ENCODE data around the gene UGT1A5. TPM values are rescaled to one million over a fixed set of nuclear protein-coding genes. Genes with fewer than 3 reads are reported as not detected.

The UGT1A5 gene
- total and polyA plus RNA-seq, 2 experiments from 2014 or later, result not detected

DNA sequence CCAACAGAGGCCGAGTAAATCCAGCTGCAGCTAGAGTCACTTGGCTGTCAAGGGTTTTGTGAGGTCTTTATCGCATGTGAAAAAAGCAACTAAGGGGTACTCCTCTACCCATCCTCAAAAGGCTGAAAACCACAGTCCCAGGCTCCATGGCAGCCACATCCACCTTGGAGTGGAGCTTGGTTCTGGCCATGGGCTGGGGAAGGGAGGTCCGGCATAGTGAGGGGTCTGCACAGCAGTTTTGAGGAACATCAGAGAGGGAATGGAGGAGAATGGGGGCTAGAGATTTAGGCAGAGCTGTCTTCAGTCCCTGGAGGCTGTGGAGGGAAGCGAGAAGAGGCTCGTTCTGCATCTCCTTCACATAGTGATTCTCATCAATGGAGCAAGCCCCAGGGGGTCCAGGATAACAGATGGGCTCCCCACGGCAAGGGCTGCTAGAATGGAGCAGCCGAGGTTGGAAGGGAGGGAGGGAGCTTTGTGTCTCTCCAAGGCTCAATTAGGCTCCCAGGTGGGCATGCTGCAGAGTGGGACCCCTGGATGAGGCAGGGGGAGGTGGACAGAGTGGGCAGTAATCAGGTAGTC lies 86.5 kb downstream of the UGT1A5 start:
- Histone ChIP-seq H3K4me2 (no peak overlapping the region), H3F3A (replicated peaks; ENCODE audit: low read depth) (no peaks in the 10 kb centered on the region), H3K36me3 (ENCODE audit: insufficient read depth) (no peaks in the 10 kb centered on the region), H2AFZ (no peak overlapping the region), H3K27me3 (ENCODE audit: insufficient read depth) (no peaks in the 10 kb centered on the region), H3K79me2 (replicated peaks; ENCODE audit: insufficient read depth) (no peaks in the 10 kb centered on the region), H3K4me1 (ENCODE audit: insufficient read depth) (no peaks in the 10 kb centered on the region), H3K4me3 (no peak overlapping the region), H3K27ac (ENCODE audit: low read depth) (no peak overlapping the region), H4K20me1 (replicated peaks; ENCODE audit: insufficient read depth) (no peaks in the 10 kb centered on the region), H3K9me2 (ENCODE audit: insufficient read depth) (no peaks in the 10 kb centered on the region)
- Mint-ChIP-seq H3K9me3 (peaks cover 21% of the 10 kb centered on the region), H3K4me3 (no peak overlapping the region), H3K36me3 (ENCODE audit: low read depth) (no peaks in the 10 kb centered on the region; the same call in 2 of the 3 replicates), H3K4me1 (no peaks in the 10 kb centered on the region), H3K27ac (no peak overlapping the region), H3K27me3 (ENCODE audit: insufficient read depth, low read depth, poor library complexity) (peaks cover 3% of the 10 kb centered on the region)
- DNase-seq (ENCODE audit: low spot score) (no peak), ATAC-seq (no peak)
- TF ChIP-seq, protein P1, sequence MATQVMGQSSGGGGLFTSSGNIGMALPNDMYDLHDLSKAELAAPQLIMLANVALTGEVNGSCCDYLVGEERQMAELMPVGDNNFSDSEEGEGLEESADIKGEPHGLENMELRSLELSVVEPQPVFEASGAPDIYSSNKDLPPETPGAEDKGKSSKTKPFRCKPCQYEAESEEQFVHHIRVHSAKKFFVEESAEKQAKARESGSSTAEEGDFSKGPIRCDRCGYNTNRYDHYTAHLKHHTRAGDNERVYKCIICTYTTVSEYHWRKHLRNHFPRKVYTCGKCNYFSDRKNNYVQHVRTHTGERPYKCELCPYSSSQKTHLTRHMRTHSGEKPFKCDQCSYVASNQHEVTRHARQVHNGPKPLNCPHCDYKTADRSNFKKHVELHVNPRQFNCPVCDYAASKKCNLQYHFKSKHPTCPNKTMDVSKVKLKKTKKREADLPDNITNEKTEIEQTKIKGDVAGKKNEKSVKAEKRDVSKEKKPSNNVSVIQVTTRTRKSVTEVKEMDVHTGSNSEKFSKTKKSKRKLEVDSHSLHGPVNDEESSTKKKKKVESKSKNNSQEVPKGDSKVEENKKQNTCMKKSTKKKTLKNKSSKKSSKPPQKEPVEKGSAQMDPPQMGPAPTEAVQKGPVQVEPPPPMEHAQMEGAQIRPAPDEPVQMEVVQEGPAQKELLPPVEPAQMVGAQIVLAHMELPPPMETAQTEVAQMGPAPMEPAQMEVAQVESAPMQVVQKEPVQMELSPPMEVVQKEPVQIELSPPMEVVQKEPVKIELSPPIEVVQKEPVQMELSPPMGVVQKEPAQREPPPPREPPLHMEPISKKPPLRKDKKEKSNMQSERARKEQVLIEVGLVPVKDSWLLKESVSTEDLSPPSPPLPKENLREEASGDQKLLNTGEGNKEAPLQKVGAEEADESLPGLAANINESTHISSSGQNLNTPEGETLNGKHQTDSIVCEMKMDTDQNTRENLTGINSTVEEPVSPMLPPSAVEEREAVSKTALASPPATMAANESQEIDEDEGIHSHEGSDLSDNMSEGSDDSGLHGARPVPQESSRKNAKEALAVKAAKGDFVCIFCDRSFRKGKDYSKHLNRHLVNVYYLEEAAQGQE (IDR thresholded peaks at IDR 0.05; ENCODE audit: unreplicated experiment), result no peak
- TF ChIP-seq EZH2phosphoT487 (IDR thresholded peaks at IDR 0.05; ENCODE audit: unreplicated experiment) (no peak), ZNF331 (CRISPR knock-in tag; IDR thresholded peaks at IDR 0.05; ENCODE audit: low read depth) (no peak), STAT1 (IDR thresholded peaks at IDR 0.05; ENCODE audit: unreplicated experiment) (no peak), CREB1 (CRISPR knock-in tag; IDR thresholded peaks at IDR 0.05; ENCODE audit: low read depth) (no peak), JUNB (IDR thresholded peaks at IDR 0.05; ENCODE audit: unreplicated experiment) (no peak), ZNF114 (CRISPR knock-in tag; IDR thresholded peaks at IDR 0.05) (no peak), EZH2 (IDR thresholded peaks at IDR 0.05; ENCODE audit: low read depth, unreplicated experiment) (no peak), POLR2AphosphoS5 (IDR thresholded peaks at IDR 0.05; ENCODE audit: low read depth) (no peak), NANOG (IDR thresholded peaks at IDR 0.05; ENCODE audit: borderline replicate concordance) (no peak)
- TF ChIP-seq, protein P2, sequence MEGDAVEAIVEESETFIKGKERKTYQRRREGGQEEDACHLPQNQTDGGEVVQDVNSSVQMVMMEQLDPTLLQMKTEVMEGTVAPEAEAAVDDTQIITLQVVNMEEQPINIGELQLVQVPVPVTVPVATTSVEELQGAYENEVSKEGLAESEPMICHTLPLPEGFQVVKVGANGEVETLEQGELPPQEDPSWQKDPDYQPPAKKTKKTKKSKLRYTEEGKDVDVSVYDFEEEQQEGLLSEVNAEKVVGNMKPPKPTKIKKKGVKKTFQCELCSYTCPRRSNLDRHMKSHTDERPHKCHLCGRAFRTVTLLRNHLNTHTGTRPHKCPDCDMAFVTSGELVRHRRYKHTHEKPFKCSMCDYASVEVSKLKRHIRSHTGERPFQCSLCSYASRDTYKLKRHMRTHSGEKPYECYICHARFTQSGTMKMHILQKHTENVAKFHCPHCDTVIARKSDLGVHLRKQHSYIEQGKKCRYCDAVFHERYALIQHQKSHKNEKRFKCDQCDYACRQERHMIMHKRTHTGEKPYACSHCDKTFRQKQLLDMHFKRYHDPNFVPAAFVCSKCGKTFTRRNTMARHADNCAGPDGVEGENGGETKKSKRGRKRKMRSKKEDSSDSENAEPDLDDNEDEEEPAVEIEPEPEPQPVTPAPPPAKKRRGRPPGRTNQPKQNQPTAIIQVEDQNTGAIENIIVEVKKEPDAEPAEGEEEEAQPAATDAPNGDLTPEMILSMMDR (conservative IDR thresholded peaks at IDR 0.05; ENCODE audit: low read depth in 2 of 2), result no peak
- TF ChIP-seq, protein P3, sequence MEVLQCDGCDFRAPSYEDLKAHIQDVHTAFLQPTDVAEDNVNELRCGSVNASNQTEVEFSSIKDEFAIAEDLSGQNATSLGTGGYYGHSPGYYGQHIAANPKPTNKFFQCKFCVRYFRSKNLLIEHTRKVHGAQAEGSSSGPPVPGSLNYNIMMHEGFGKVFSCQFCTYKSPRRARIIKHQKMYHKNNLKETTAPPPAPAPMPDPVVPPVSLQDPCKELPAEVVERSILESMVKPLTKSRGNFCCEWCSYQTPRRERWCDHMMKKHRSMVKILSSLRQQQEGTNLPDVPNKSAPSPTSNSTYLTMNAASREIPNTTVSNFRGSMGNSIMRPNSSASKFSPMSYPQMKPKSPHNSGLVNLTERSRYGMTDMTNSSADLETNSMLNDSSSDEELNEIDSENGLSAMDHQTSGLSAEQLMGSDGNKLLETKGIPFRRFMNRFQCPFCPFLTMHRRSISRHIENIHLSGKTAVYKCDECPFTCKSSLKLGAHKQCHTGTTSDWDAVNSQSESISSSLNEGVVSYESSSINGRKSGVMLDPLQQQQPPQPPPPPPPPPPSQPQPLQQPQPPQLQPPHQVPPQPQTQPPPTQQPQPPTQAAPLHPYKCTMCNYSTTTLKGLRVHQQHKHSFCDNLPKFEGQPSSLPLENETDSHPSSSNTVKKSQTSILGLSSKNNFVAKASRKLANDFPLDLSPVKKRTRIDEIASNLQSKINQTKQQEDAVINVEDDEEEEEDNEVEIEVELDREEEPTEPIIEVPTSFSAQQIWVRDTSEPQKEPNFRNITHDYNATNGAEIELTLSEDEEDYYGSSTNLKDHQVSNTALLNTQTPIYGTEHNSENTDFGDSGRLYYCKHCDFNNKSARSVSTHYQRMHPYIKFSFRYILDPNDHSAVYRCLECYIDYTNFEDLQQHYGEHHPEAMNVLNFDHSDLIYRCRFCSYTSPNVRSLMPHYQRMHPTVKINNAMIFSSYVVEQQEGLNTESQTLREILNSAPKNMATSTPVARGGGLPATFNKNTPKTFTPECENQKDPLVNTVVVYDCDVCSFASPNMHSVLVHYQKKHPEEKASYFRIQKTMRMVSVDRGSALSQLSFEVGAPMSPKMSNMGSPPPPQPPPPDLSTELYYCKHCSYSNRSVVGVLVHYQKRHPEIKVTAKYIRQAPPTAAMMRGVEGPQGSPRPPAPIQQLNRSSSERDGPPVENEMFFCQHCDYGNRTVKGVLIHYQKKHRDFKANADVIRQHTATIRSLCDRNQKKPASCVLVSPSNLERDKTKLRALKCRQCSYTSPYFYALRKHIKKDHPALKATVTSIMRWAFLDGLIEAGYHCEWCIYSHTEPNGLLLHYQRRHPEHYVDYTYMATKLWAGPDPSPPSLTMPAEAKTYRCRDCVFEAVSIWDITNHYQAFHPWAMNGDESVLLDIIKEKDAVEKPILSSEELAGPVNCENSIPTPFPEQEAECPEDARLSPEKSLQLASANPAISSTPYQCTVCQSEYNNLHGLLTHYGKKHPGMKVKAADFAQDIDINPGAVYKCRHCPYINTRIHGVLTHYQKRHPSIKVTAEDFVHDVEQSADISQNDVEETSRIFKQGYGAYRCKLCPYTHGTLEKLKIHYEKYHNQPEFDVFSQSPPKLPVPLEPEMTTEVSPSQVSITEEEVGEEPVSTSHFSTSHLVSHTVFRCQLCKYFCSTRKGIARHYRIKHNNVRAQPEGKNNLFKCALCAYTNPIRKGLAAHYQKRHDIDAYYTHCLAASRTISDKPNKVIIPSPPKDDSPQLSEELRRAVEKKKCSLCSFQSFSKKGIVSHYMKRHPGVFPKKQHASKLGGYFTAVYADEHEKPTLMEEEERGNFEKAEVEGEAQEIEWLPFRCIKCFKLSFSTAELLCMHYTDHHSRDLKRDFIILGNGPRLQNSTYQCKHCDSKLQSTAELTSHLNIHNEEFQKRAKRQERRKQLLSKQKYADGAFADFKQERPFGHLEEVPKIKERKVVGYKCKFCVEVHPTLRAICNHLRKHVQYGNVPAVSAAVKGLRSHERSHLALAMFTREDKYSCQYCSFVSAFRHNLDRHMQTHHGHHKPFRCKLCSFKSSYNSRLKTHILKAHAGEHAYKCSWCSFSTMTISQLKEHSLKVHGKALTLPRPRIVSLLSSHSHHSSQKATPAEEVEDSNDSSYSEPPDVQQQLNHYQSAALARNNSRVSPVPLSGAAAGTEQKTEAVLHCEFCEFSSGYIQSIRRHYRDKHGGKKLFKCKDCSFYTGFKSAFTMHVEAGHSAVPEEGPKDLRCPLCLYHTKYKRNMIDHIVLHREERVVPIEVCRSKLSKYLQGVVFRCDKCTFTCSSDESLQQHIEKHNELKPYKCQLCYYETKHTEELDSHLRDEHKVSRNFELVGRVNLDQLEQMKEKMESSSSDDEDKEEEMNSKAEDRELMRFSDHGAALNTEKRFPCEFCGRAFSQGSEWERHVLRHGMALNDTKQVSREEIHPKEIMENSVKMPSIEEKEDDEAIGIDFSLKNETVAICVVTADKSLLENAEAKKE (CRISPR knock-in tag; IDR thresholded peaks at IDR 0.05), result no peak
- TF ChIP-seq, protein P4, sequence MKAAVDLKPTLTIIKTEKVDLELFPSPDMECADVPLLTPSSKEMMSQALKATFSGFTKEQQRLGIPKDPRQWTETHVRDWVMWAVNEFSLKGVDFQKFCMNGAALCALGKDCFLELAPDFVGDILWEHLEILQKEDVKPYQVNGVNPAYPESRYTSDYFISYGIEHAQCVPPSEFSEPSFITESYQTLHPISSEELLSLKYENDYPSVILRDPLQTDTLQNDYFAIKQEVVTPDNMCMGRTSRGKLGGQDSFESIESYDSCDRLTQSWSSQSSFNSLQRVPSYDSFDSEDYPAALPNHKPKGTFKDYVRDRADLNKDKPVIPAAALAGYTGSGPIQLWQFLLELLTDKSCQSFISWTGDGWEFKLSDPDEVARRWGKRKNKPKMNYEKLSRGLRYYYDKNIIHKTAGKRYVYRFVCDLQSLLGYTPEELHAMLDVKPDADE (IDR thresholded peaks at IDR 0.05), result no peak

All from GM23338 (cell line).